ENCODE measurements around the gene TRAPPC2.

Gene TRAPPC2

GRCh38 chrX:13776387-13776786 is 42.0 kb upstream of the TRAPPC2 start:
- DNase-seq, result no peak
- TF ChIP-seq EZH2 (optimal IDR thresholded peaks at IDR 0.05; ENCODE audit: low read depth, low read length), result no peak
- Histone ChIP-seq H3K9me3 (replicated peaks; ENCODE audit: insufficient read depth, low read length) (no peaks in the 10 kb centered on the region), H3K79me2 (ENCODE audit: low read length) (no peaks in the 10 kb centered on the region), H4K20me1 (ENCODE audit: insufficient read depth, low read length) (no peaks in the 10 kb centered on the region), H3K27ac (ENCODE audit: low read length) (no peak overlapping the region), H3K27me3 (replicated peaks; ENCODE audit: insufficient read depth, low read length) (no peaks in the 10 kb centered on the region), H3K36me3 (replicated peaks; ENCODE audit: insufficient read depth, low read length) (no peaks in the 10 kb centered on the region), H2AFZ (ENCODE audit: low read length) (no peak overlapping the region), H3K4me1 (ENCODE audit: low read length) (no peaks in the 10 kb centered on the region), H3K4me2 (ENCODE audit: low read depth, low read length) (no peak overlapping the region), H3F3A (ENCODE audit: insufficient read depth, low read length) (no peaks in the 10 kb centered on the region), H3K9ac (ENCODE audit: low read length) (no peak overlapping the region), H3K9me2 (replicated peaks; ENCODE audit: insufficient read depth, low read length) (no peaks in the 10 kb centered on the region), H3K4me3 (ENCODE audit: low read length) (no peak overlapping the region)

- no peak overlapping the region for H3K4me2 ChIP-seq (ENCODE audit: low read depth, low read length)
- no peaks in the 10 kb centered on the region for H3K36me3 ChIP-seq (replicated peaks; ENCODE audit: insufficient read depth, low read length)
- H3K79me2 ChIP-seq (ENCODE audit: low read length), result no peaks in the 10 kb centered on the region
- no peak overlapping the region for H2AFZ ChIP-seq (ENCODE audit: low read length)
- H3K9ac ChIP-seq (ENCODE audit: low read length), result no peak overlapping the region
- H3F3A ChIP-seq (ENCODE audit: insufficient read depth, low read length), result no peaks in the 10 kb centered on the region
- H3K27me3 ChIP-seq (replicated peaks; ENCODE audit: insufficient read depth, low read length), result no peaks in the 10 kb centered on the region
- H3K9me2 ChIP-seq (replicated peaks; ENCODE audit: insufficient read depth, low read length), result no peaks in the 10 kb centered on the region
- TF ChIP-seq EZH2phosphoT487 (IDR thresholded peaks at IDR 0.05; ENCODE audit: low read length) (no peak), CTCF (IDR thresholded peaks at IDR 0.05; ENCODE audit: low read length) (no peak), EZH2 (optimal IDR thresholded peaks at IDR 0.05; ENCODE audit: low read depth, low read length) (no peak)
- no peaks in the 10 kb centered on the region for H3K9me3 ChIP-seq (replicated peaks; ENCODE audit: insufficient read depth, low read length)
- H4K20me1 ChIP-seq (ENCODE audit: insufficient read depth, low read length), result no peaks in the 10 kb centered on the region
- DNase-seq, result no peak
- H3K4me3 ChIP-seq (ENCODE audit: low read length), result no peak overlapping the region
- no peaks in the 10 kb centered on the region for H3K4me1 ChIP-seq (ENCODE audit: low read length)
- H3K27ac ChIP-seq (ENCODE audit: low read length), result no peak overlapping the region
These were observed 41.4 kb upstream of the TRAPPC2 start for GRCh38 chrX:13775837-13776236.

- Histone ChIP-seq H3K4me1 (ENCODE audit: low read length) (no peaks in the 10 kb centered on the region), H3K9me3 (replicated peaks; ENCODE audit: insufficient read depth, low read length) (no peaks in the 10 kb centered on the region), H3K27me3 (replicated peaks; ENCODE audit: insufficient read depth, low read length) (no peaks in the 10 kb centered on the region), H3K36me3 (replicated peaks; ENCODE audit: insufficient read depth, low read length) (no peaks in the 10 kb centered on the region), H2AFZ (ENCODE audit: low read length) (no peak overlapping the region), H3K4me3 (ENCODE audit: low read length) (no peak overlapping the region), H3K9ac (ENCODE audit: low read length) (no peak overlapping the region), H3K4me2 (ENCODE audit: low read depth, low read length) (no peak overlapping the region), H3K9me2 (replicated peaks; ENCODE audit: insufficient read depth, low read length) (no peaks in the 10 kb centered on the region), H3K27ac (ENCODE audit: low read length) (no peak overlapping the region), H4K20me1 (ENCODE audit: insufficient read depth, low read length) (no peaks in the 10 kb centered on the region), H3K79me2 (ENCODE audit: low read length) (no peaks in the 10 kb centered on the region), H3F3A (ENCODE audit: insufficient read depth, low read length) (no peaks in the 10 kb centered on the region)
- TF ChIP-seq EZH2phosphoT487 (IDR thresholded peaks at IDR 0.05; ENCODE audit: low read length), result no peak
- TF ChIP-seq CTCF (IDR thresholded peaks at IDR 0.05; ENCODE audit: low read length), result no peak
- TF ChIP-seq EZH2 (optimal IDR thresholded peaks at IDR 0.05; ENCODE audit: low read depth, low read length), result no peak
- no peak for DNase-seq
These were observed 40.3 kb upstream of the TRAPPC2 start for GRCh38 chrX:13774696-13775095.

GRCh38 chrX:13770013-13770535 is 35.7 kb upstream of the TRAPPC2 start:
- H3K36me3 ChIP-seq (replicated peaks; ENCODE audit: insufficient read depth, low read length), result no peaks in the 10 kb centered on the region
- no peak overlapping the region for H3K9ac ChIP-seq (ENCODE audit: low read length)
- no peak overlapping the region for H3K27ac ChIP-seq (ENCODE audit: low read length)
- no peak for DNase-seq
- H4K20me1 ChIP-seq (ENCODE audit: insufficient read depth, low read length), result no peaks in the 10 kb centered on the region
- no peaks in the 10 kb centered on the region for H3K4me1 ChIP-seq (ENCODE audit: low read length)
- H3F3A ChIP-seq (ENCODE audit: insufficient read depth, low read length), result no peaks in the 10 kb centered on the region
- H3K9me3 ChIP-seq (replicated peaks; ENCODE audit: insufficient read depth, low read length), result no peaks in the 10 kb centered on the region
- H2AFZ ChIP-seq (ENCODE audit: low read length), result no peak overlapping the region
- no peak overlapping the region for H3K4me3 ChIP-seq (ENCODE audit: low read length)
- TF ChIP-seq EZH2phosphoT487 (IDR thresholded peaks at IDR 0.05; ENCODE audit: low read length), result no peak
- no peak for TF ChIP-seq CTCF (IDR thresholded peaks at IDR 0.05; ENCODE audit: low read length)
- no peak for TF ChIP-seq EZH2 (optimal IDR thresholded peaks at IDR 0.05; ENCODE audit: low read depth, low read length)
- no peaks in the 10 kb centered on the region for H3K27me3 ChIP-seq (replicated peaks; ENCODE audit: insufficient read depth, low read length)
- no peaks in the 10 kb centered on the region for H3K9me2 ChIP-seq (replicated peaks; ENCODE audit: insufficient read depth, low read length)
- no peak overlapping the region for H3K4me2 ChIP-seq (ENCODE audit: low read depth, low read length)
- no peaks in the 10 kb centered on the region for H3K79me2 ChIP-seq (ENCODE audit: low read length)
